ENCODE measurements around the gene CLTCL1.

DNA sequence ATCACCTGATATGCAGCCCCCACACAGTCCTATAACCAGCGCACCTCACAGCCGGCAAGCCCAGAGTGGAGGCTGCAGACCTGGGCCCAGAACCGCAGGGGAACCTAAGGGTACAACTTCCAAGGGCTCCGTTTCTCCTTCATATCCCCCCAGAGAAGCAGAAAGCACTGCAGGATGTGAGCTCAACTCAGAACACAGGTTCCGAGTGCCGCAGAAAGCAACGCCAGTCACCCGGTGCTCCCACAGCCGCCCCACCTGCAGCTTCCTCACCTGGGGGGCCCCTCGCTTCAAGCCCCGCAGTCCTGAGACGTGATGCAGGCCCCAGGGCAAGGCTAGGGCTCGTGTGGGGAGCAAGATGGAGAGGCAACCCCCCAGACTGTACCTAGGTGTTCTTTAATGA lies 158.0 kb downstream of the CLTCL1 start:
- TF ChIP-seq CTCF (IDR thresholded peaks at IDR 0.05) (no peak), POLR2A (IDR thresholded peaks at IDR 0.05) (no peak)
